HepG2 (cell line): ENCODE results near the gene EIF1. TPM values are rescaled to one million over a fixed set of nuclear protein-coding genes. Genes with fewer than 3 reads are reported as not detected.

ENCODE experiments used
- EP300 ChIP-seq, 3 experiments: sonication (generic) in 1 of 3; formaldehyde crosslinking in 1 of 3; IDR thresholded peaks; 2 replicates each; pipeline versions ENCODE4 v1.5.1 to v1.6.1; 2011 to 2020; ENCODE audit warnings: low read depth in 2 of 3, low read length in 2 of 3, borderline replicate concordance in 1 of 3, improper control_type of control experiment in 1 of 3, mild to moderate bottlenecking in 1 of 3, missing genetic modification reagents in 1 of 3, moderate library complexity in 1 of 3
- FOXJ3 ChIP-seq: sonication (generic); formaldehyde crosslinking; IDR thresholded peaks from 2 replicates; pipeline ENCODE4 v1.4.0; 2020; ENCODE audit warnings: missing genetic modification reagents, mild to moderate bottlenecking, borderline replicate concordance
- IRF9 ChIP-seq: sonication (generic); formaldehyde crosslinking; IDR thresholded peaks from 2 replicates; pipeline ENCODE4 v1.8.0; 2022; ENCODE audit warnings: missing genetic modification reagents, mild to moderate bottlenecking, borderline replicate concordance
- MYNN ChIP-seq: sonication (generic); formaldehyde crosslinking; IDR thresholded peaks from 2 replicates; pipeline ENCODE4 v1.4.0; 2020; ENCODE audit warnings: mild to moderate bottlenecking, low read depth, missing genetic modification reagents
- TEF ChIP-seq: sonication (generic); formaldehyde crosslinking; IDR thresholded peaks from 2 replicates; pipeline ENCODE4 v1.5.0; 2020; ENCODE audit warnings: missing genetic modification reagents
- THAP8 ChIP-seq: sonication (generic); formaldehyde crosslinking; IDR thresholded peaks from 2 replicates; pipeline ENCODE4 v1.5.1; 2020; ENCODE audit warnings: missing genetic modification reagents, mild to moderate bottlenecking, borderline replicate concordance
- ZBTB34 ChIP-seq: sonication (generic); formaldehyde crosslinking; IDR thresholded peaks from 2 replicates; pipeline ENCODE4 v1.8.0; 2022; ENCODE audit warnings: mild to moderate bottlenecking, missing genetic modification reagents
- ZHX2 ChIP-seq, 2 experiments: sonication (generic) in 1 of 2; formaldehyde crosslinking in 1 of 2; IDR thresholded peaks; 2 replicates each; pipeline versions ENCODE4 v1.6.1 to v1.9.0; 2014 to 2022; ENCODE audit warnings: antibody characterized with exemption in 1 of 2, borderline replicate concordance in 1 of 2, inconsistent platforms in 1 of 2, low read depth in 1 of 2, missing genetic modification reagents in 1 of 2
- ZNF282 ChIP-seq: fragments of 450-650 bp; IDR thresholded peaks from 2 replicates; pipeline ENCODE4 v1.6.1; 2018; ENCODE audit not compliant: partially characterized antibody
- ZNF468 ChIP-seq: sonication (generic); formaldehyde crosslinking; IDR thresholded peaks from 2 replicates; pipeline ENCODE4 v1.8.0; 2022; ENCODE audit warnings: mild to moderate bottlenecking, moderate library complexity, missing genetic modification reagents
- ZNF737 ChIP-seq: sonication (generic); formaldehyde crosslinking; IDR thresholded peaks from 2 replicates; pipeline ENCODE4 v1.5.0; 2020; ENCODE audit warnings: missing genetic modification reagents, mild to moderate bottlenecking, borderline replicate concordance
- ZNF770 ChIP-seq: sonication (generic); formaldehyde crosslinking; IDR thresholded peaks from 2 replicates; pipeline ENCODE4 v1.5.0; 2020; ENCODE audit warnings: mild to moderate bottlenecking, missing genetic modification reagents
- ZSCAN12 ChIP-seq: sonication (generic); formaldehyde crosslinking; IDR thresholded peaks from 2 replicates; pipeline ENCODE4 v1.9.0; 2021; ENCODE audit warnings: mild to moderate bottlenecking, missing genetic modification reagents
- polyA plus RNA-seq, 8 experiments: library from polyadenylated mRNA; depleted of rRNA in 3 of 8; stranded (reverse) in 7 of 8; unstranded in 1 of 8; fragments of >200 nt; fragmentation: Illumina TruSeq in 4 of 8; extraction: Trizol in 4 of 8; gene quantifications; 2 replicates each; pipeline versions ENCODE4 v1.2.1 to v1.2.3, GENCODE V29; 2011 to 2016; ENCODE audit warnings: low read depth in 4 of 8, missing spikeins in 1 of 8, mixed read lengths in 1 of 8; ENCODE audit not compliant: insufficient read depth in 1 of 8
- total RNA-seq, 5 experiments: library from RNA; depleted of rRNA; stranded (reverse); fragments of >200 nt; fragmentation: Illumina TruSeq; extraction: Trizol; gene quantifications; 2 replicates each; pipeline ENCODE4 v1.2.3, GENCODE V29; 2016; ENCODE audit warnings: low read depth in 1 of 5

The EIF1 gene
- total and polyA plus RNA-seq, 2 of the 13 experiments (the other 11 are each of a cell fraction or from before 2014, with no cell fraction given), result 147 to 517 TPM

- TF ChIP-seq ZNF770 (CRISPR knock-in tag), result 0 out of 2 replicates have a peak, but pooled peaks have one; percentile 5
- no peak for TF ChIP-seq ZNF282
- TF ChIP-seq ZNF737 (CRISPR knock-in tag), result peak; percentile 76; the same call in 1 of the 2 replicates
- peak; percentile 58; the same call in 1 of the 2 replicates for TF ChIP-seq TEF (CRISPR knock-in tag)
- TF ChIP-seq IRF9 (CRISPR knock-in tag), result 0 out of 2 replicates have a peak, but pooled peaks have one; percentile 30
- TF ChIP-seq ZBTB34 (CRISPR knock-in tag), result peak; percentile 37; the same call in 1 of the 2 replicates
- no peak; the same call in 1 of the 2 replicates for TF ChIP-seq FOXJ3 (CRISPR knock-in tag)
- 0 out of 2 replicates have a peak, but pooled peaks have one; percentile 13 for TF ChIP-seq THAP8 (CRISPR knock-in tag)
- TF ChIP-seq ZHX2 (IDR thresholded peaks at IDR 0.05; ENCODE audit: low read depth), result no peak
- no peak for TF ChIP-seq ZHX2 (CRISPR knock-in tag; IDR thresholded peaks at IDR 0.05; ENCODE audit: borderline replicate concordance)
- no peak for TF ChIP-seq MYNN (CRISPR knock-in tag)
- no peak for TF ChIP-seq EP300 (IDR thresholded peaks at IDR 0.05; ENCODE audit: low read depth in 2 of 2, low read length in 2 of 2)
- TF ChIP-seq EP300 (CRISPR knock-in tag; IDR thresholded peaks at IDR 0.05; ENCODE audit: borderline replicate concordance), result 0 out of 2 replicates have a peak, but pooled peaks have one; percentile 39
- TF ChIP-seq ZSCAN12, result 0 out of 2 replicates have a peak, but pooled peaks have one; percentile 79
- 0 out of 2 replicates have a peak, but pooled peaks have one; percentile 12 for TF ChIP-seq ZNF468 (CRISPR knock-in tag)
Measured at GRCh38 chr17:41689497-41690299, 1.0 kb downstream of the EIF1 start (continued).
